A549 (cell line): ENCODE results near the gene SEPTIN2. TPM values are rescaled to one million over a fixed set of nuclear protein-coding genes. Genes with fewer than 3 reads are reported as not detected.
A peak's percentile ranks its signal among the peaks of the same experiment; 100 is the strongest.

ENCODE experiments used
- ATAC-seq, 2 experiments: fragments of 200-7000 bp in 1 of 2; fragments of >200 bp in 1 of 2; cut with Nextera tagmentation in 1 of 2; cut with Tn5 transposase in 1 of 2; 3 replicates each; pipeline versions ENCODE4 v1.8.0 to v1.9.1; 2018 to 2020; ENCODE audit warnings: mild to moderate bottlenecking in 1 of 2, moderate library complexity in 1 of 2
- CTCF ChIA-PET: fragments of 300-600 bp; sonication (Branson Sonifier 250); formaldehyde crosslinking; extraction: SDS; loops from one replicate; lab custom pipeline; 2021; ENCODE audit warnings: antibody characterized with exemption, inconsistent platforms; lab: Yijun Ruan, JAX
- POLR2A ChIA-PET: fragments of 350-600 bp; formaldehyde crosslinking; extraction: SDS; loops from one replicate; lab custom pipeline; 2021; ENCODE audit warnings: antibody characterized with exemption, inconsistent platforms; lab: Yijun Ruan, JAX
- DNase-seq, 2 experiments: peaks; one replicate each; pipeline versions ENCODE4 v3.0.0 to v3.0.0-alpha.2; 2011 to 2016; ENCODE audit warnings: low read depth in 1 of 2, low spot score in 1 of 2
- FAIRE-seq: peaks from 2 replicates; lab custom pipeline; 2011; peaks lifted over from hg19 to GRCh38; lab: Jason Lieb, UNC
- H3K27ac ChIP-seq, 2 experiments: fragments of >200 bp; sonication (Bioruptor Twin); formaldehyde crosslinking; 3 replicates each; pipeline ENCODE4 v1.5.1; 2016 to 2017
- H3K4me1 ChIP-seq: fragments of >200 bp; sonication (Bioruptor Twin); formaldehyde crosslinking; 3 replicates; pipeline ENCODE4 v1.6.1; 2016
- H3K4me2 ChIP-seq: fragments of >200 bp; sonication (Bioruptor Twin); formaldehyde crosslinking; 3 replicates; pipeline ENCODE4 v1.6.1; 2016
- H3K4me3 ChIP-seq: fragments of >200 bp; sonication (Bioruptor Twin); formaldehyde crosslinking; 3 replicates; pipeline ENCODE4 v1.5.1; 2016
- H3K9me3 ChIP-seq: fragments of >200 bp; sonication (Bioruptor Twin); formaldehyde crosslinking; 3 replicates; pipeline ENCODE4 v1.6.1; 2016
- ATOH8 ChIP-seq: fragments of 250-450 bp; sonication (Bioruptor Pico); IDR thresholded peaks from 2 replicates; pipeline ENCODE4 v1.5.0; 2020; ENCODE audit warnings: low read depth, mild to moderate bottlenecking, moderate library complexity
- CEBPB ChIP-seq, 2 experiments: fragments of >200 bp in 1 of 2; sonication (Bioruptor Twin) in 1 of 2; formaldehyde crosslinking in 1 of 2; IDR thresholded peaks; 2 replicates each; pipeline ENCODE4 v1.6.1; 2012 to 2016
- CTCF ChIP-seq: fragments of >200 bp; sonication (Bioruptor Twin); formaldehyde crosslinking; IDR thresholded peaks from 3 replicates; pipeline ENCODE4 v1.5.1; 2016
- EHMT2 ChIP-seq: fragments of 200-600 bp; sonication (generic); IDR thresholded peaks from 2 replicates; pipeline ENCODE4 v1.6.1; 2016; ENCODE audit warnings: antibody characterized with exemption, low read depth, mild to moderate bottlenecking, moderate library complexity
- FOSB ChIP-seq: fragments of 250-450 bp; sonication (Bioruptor Pico); IDR thresholded peaks from 2 replicates; pipeline ENCODE4 v1.5.0; 2020; ENCODE audit warnings: mild to moderate bottlenecking, moderate library complexity
- FOXS1 ChIP-seq: fragments of 250-450 bp; sonication (Bioruptor Pico); IDR thresholded peaks from 2 replicates; pipeline ENCODE4 v1.5.0; 2020; ENCODE audit warnings: mild to moderate bottlenecking, moderate library complexity
- GATA3 ChIP-seq: IDR thresholded peaks from 2 replicates; pipeline ENCODE4 v1.6.1; 2012; ENCODE audit warnings: borderline replicate concordance
- HEYL ChIP-seq: fragments of 250-450 bp; sonication (Bioruptor Pico); IDR thresholded peaks from 2 replicates; pipeline ENCODE4 v1.8.0; 2021; ENCODE audit warnings: mild to moderate bottlenecking, moderate library complexity
- HMGXB4 ChIP-seq: fragments of 250-450 bp; sonication (Bioruptor Pico); IDR thresholded peaks from 2 replicates; pipeline ENCODE4 v1.5.0; 2021; ENCODE audit warnings: mild to moderate bottlenecking, moderate library complexity, borderline replicate concordance
- JUNB ChIP-seq: fragments of >200 bp; sonication (Bioruptor Twin); formaldehyde crosslinking; IDR thresholded peaks from 2 replicates; pipeline ENCODE4 v1.6.1; 2016
- MAX ChIP-seq: IDR thresholded peaks from 2 replicates; pipeline ENCODE4 v1.6.1; 2012
- MAZ ChIP-seq: fragments of 150-350 bp; IDR thresholded peaks from 2 replicates; pipeline ENCODE4 v1.6.1; 2014; ENCODE audit warnings: antibody characterized with exemption, low read depth, low read length, borderline replicate concordance
- NR3C1 ChIP-seq: fragments of >200 bp; sonication (Bioruptor Twin); formaldehyde crosslinking; IDR thresholded peaks from 3 replicates; pipeline ENCODE4 v1.6.1; 2017
- PBX3 ChIP-seq: IDR thresholded peaks from 2 replicates; pipeline ENCODE4 v1.6.1; 2012
- POLR2A ChIP-seq: IDR thresholded peaks from 2 replicates; pipeline ENCODE4 v1.6.1; 2012; ENCODE audit warnings: mild to moderate bottlenecking, low read length
- RCOR1 ChIP-seq: fragments of 150-350 bp; IDR thresholded peaks from 2 replicates; pipeline ENCODE4 v1.6.1; 2014; ENCODE audit warnings: antibody characterized with exemption, low read length, low read depth
- REST ChIP-seq: fragments of 200-600 bp; sonication (generic); IDR thresholded peaks from 2 replicates; pipeline ENCODE4 v1.6.1; 2016; ENCODE audit warnings: antibody characterized with exemption, mild to moderate bottlenecking, moderate library complexity
- RFX5 ChIP-seq: fragments of 450-650 bp; IDR thresholded peaks from 2 replicates; pipeline ENCODE4 v1.7.1; 2014; ENCODE audit warnings: antibody characterized with exemption, mild to moderate bottlenecking, moderate library complexity
- TFCP2L1 ChIP-seq: fragments of 250-450 bp; sonication (Bioruptor Pico); IDR thresholded peaks from 2 replicates; pipeline ENCODE4 v1.5.0; 2021; ENCODE audit warnings: mild to moderate bottlenecking
- ZC3H11A ChIP-seq: fragments of 450-650 bp; IDR thresholded peaks from 2 replicates; pipeline ENCODE4 v1.6.1; 2014; ENCODE audit warnings: antibody characterized with exemption, mild to moderate bottlenecking
- ZFP36 ChIP-seq: fragments of 450-650 bp; IDR thresholded peaks from 2 replicates; pipeline ENCODE4 v1.6.1; 2014; ENCODE audit warnings: borderline replicate concordance; ENCODE audit not compliant: partially characterized antibody
- ZSCAN20 ChIP-seq: fragments of 250-450 bp; sonication (Bioruptor Pico); IDR thresholded peaks from 2 replicates; pipeline ENCODE4 v1.8.0; 2022; ENCODE audit warnings: mild to moderate bottlenecking, moderate library complexity
- WGBS: methylation state at CpG from one replicate; pipeline ENCODE4 v1.1.6; 2017; ENCODE audit errors: missing lambda C conversion rate; 5-methylcytosine and 5-hydroxymethylcytosine counted together
- polyA plus RNA-seq, 4 experiments: library from polyadenylated mRNA; depleted of rRNA in 3 of 4; stranded (reverse); fragments of >200 nt; fragmentation: RNase III in 1 of 4; extraction: RNeasy Plus Mini Kit Qiagen cat#74134 plus additional on column Dnase treatment in 1 of 4; gene quantifications; 2 replicates in 3 of 4; 3 replicates in 1 of 4; pipeline ENCODE4 v1.2.3, GENCODE V29; 2011 to 2017

SEPTIN2 gene
- polyA plus RNA-seq, 2 of the 4 experiments (the other 2 are of a cell fraction), result 341 to 762 TPM

- TF ChIP-seq CEBPB (IDR thresholded peaks at IDR 0.05) (no peak), GATA3 (peak; percentile 24; the same call in 1 of the 2 replicates), NR3C1 (no peak), POLR2A (peak; percentile 68), TFCP2L1 (CRISPR knock-in tag) (no peak), PBX3 (no peak), JUNB (no peak)
Measured at GRCh38 chr2:241315879-241316631, at the start of gene SEPTIN2 (continued).

GRCh38 chr2:241267249-241268067 lies 48.3 kb upstream of the SEPTIN2 start:
- ChIA-PET POLR2A (no interaction called here), CTCF (interaction anchor here (0.7 kb wide), 1 partner anchor 44 kb away, joined by 3 read pairs; no protein-coding TSS in a partner anchor)
- TF ChIP-seq ZC3H11A (no peak), HEYL (CRISPR knock-in tag) (no peak), ZSCAN20 (no peak)
- H3K27ac ChIP-seq, result no peak overlapping the region
- FAIRE-seq (no peak), ATAC-seq (no peak), DNase-seq (no peak)
- H3K9me3 ChIP-seq, result no peaks in the 10 kb centered on the region
- peaks cover 27% of the 10 kb centered on the region; the same call in 2 of the 3 replicates for H3K4me1 ChIP-seq
- 79% methylated on average over 12 of the region's 12 CpGs for WGBS
- no peak overlapping the region for H3K4me2 ChIP-seq
- no peak overlapping the region for H3K4me3 ChIP-seq

- DNase-seq (no peak), FAIRE-seq (no peak), ATAC-seq (no peak)
- TF ChIP-seq ATOH8 (CRISPR knock-in tag) (no peak), RCOR1 (no peak), EHMT2 (no peak), HMGXB4 (CRISPR knock-in tag) (no peak), CTCF (no peak), FOXS1 (CRISPR knock-in tag) (no peak), MAZ (no peak), ZSCAN20 (no peak), RFX5 (no peak), ZC3H11A (no peak), ZFP36 (no peak), REST (no peak), TFCP2L1 (CRISPR knock-in tag) (no peak), HEYL (CRISPR knock-in tag) (no peak), MAX (no peak), JUNB (no peak), POLR2A (no peak), FOSB (CRISPR knock-in tag) (no peak)
- CTCF ChIA-PET, result no interaction called here
- peaks cover 30% of the 10 kb centered on the region; the same call in 2 of the 3 replicates for H3K4me1 ChIP-seq
- 91% methylated on average over 7 of the region's 7 CpGs for WGBS
- no peaks in the 10 kb centered on the region for H3K9me3 ChIP-seq
- no peak overlapping the region for H3K4me2 ChIP-seq
- H3K4me3 ChIP-seq, result no peak overlapping the region
- no peak overlapping the region for H3K27ac ChIP-seq
- POLR2A ChIA-PET, result no interaction called here
Measured at GRCh38 chr2:241268306-241268705, 47.4 kb upstream of the SEPTIN2 start.
